ENCODE data around the gene GNB1L. TPM values are rescaled to one million over a fixed set of nuclear protein-coding genes. Genes with fewer than 3 reads are reported as not detected.

The GNB1L gene
- 10 to 100 TPM in 1 of 2 donors, 1 to 10 TPM in 1; 9.7 to 17.9 TPM for total RNA-seq

- DNase-seq (ENCODE audit: low spot score) = peak; percentile 98
- H3K9me3 Mint-ChIP-seq = no peaks in the 10 kb centered on the region
- peaks cover 28 to 31% of the 10 kb centered on the region in 2 donors for H3K4me1 Mint-ChIP-seq (ENCODE audit: low read depth in 2 of 2)
These were observed at the start of gene GNB1L, which contains the start of gene RTL10 for GRCh38 chr22:19854778-19855503. TSS of gene GNB1L (minus strand) at chr22:19854874. CDS start at chr22:19821355, 33,519 bp downstream. TSS of gene RTL10 (minus strand) at chr22:19854874. CDS start at chr22:19852261, 2,613 bp downstream.

GRCh38 chr22:19904174-19904856, 49.6 kb upstream of the GNB1L start:
- ATAC-seq (no peak), DNase-seq (ENCODE audit: low spot score) (no peak)
- no peak overlapping the region for H3K4me3 Mint-ChIP-seq
- H3K4me1 Mint-ChIP-seq (ENCODE audit: low read depth in 2 of 2) = no peaks in the 10 kb centered on the region
- H3K36me3 Mint-ChIP-seq = no peaks in the 10 kb centered on the region
- H3K27ac Mint-ChIP-seq = no peak overlapping the region
- H3K27me3 Mint-ChIP-seq = no peaks in the 10 kb centered on the region
- H3K9me3 Mint-ChIP-seq = no peaks in the 10 kb centered on the region

More at GRCh38 chr22:19854778-19855503, at the start of gene GNB1L, which contains the start of gene RTL10:
- ATAC-seq = peak; percentile 96 to 98
- Mint-ChIP-seq H3K27me3 (no peaks in the 10 kb centered on the region), H3K4me3 (peak within 1 kb of the TSS; percentile 97), H3K36me3 (no peaks in the 10 kb centered on the region), H3K27ac (peak within 1 kb of the TSS; percentile 85 to 89)

- no peaks in the 10 kb centered on the region for H3K4me1 Mint-ChIP-seq (ENCODE audit: low read depth in 2 of 2)
- H3K4me3 Mint-ChIP-seq = no peak overlapping the region
- H3K27ac Mint-ChIP-seq = no peak overlapping the region
- ATAC-seq = no peak
- no peaks in the 10 kb centered on the region for H3K9me3 Mint-ChIP-seq
- DNase-seq (ENCODE audit: low spot score) = no peak
- H3K27me3 Mint-ChIP-seq = no peaks in the 10 kb centered on the region
- H3K36me3 Mint-ChIP-seq = no peaks in the 10 kb centered on the region
These were observed 48.8 kb upstream of the GNB1L start for GRCh38 chr22:19903513-19903912.

GRCh38 chr22:19903031-19903430, 48.4 kb upstream of the GNB1L start:
- no peak overlapping the region for H3K4me3 Mint-ChIP-seq
- DNase-seq (ENCODE audit: low spot score) (no peak), ATAC-seq (no peak)
- no peaks in the 10 kb centered on the region for H3K4me1 Mint-ChIP-seq (ENCODE audit: low read depth in 2 of 2)
- H3K27me3 Mint-ChIP-seq = no peaks in the 10 kb centered on the region
- no peaks in the 10 kb centered on the region for H3K36me3 Mint-ChIP-seq
- H3K9me3 Mint-ChIP-seq = no peaks in the 10 kb centered on the region
- no peak overlapping the region for H3K27ac Mint-ChIP-seq

- ATAC-seq = no peak
- H3K27me3 Mint-ChIP-seq = no peaks in the 10 kb centered on the region
- no peaks in the 10 kb centered on the region for H3K9me3 Mint-ChIP-seq
- no peaks in the 10 kb centered on the region for H3K4me1 Mint-ChIP-seq (ENCODE audit: low read depth in 2 of 2)
- no peak for DNase-seq (ENCODE audit: low spot score)
- no peaks in the 10 kb centered on the region for H3K36me3 Mint-ChIP-seq
- no peak overlapping the region for H3K4me3 Mint-ChIP-seq
- no peak overlapping the region for H3K27ac Mint-ChIP-seq
These were observed 47.6 kb upstream of the GNB1L start for GRCh38 chr22:19902245-19902715.

- no peaks in the 10 kb centered on the region for H3K4me1 Mint-ChIP-seq (ENCODE audit: low read depth in 2 of 2)
- H3K27ac Mint-ChIP-seq = no peak overlapping the region
- H3K27me3 Mint-ChIP-seq = no peaks in the 10 kb centered on the region
- no peak overlapping the region for H3K4me3 Mint-ChIP-seq
- DNase-seq (ENCODE audit: low spot score) (no peak), ATAC-seq (no peak)
- H3K9me3 Mint-ChIP-seq = no peaks in the 10 kb centered on the region
- H3K36me3 Mint-ChIP-seq = no peaks in the 10 kb centered on the region
These were observed 47.0 kb upstream of the GNB1L start for GRCh38 chr22:19901577-19902244.

GRCh38 chr22:19900707-19901436, 46.2 kb upstream of the GNB1L start:
- Mint-ChIP-seq H3K4me1 (ENCODE audit: low read depth in 2 of 2) (no peaks in the 10 kb centered on the region), H3K4me3 (no peak overlapping the region), H3K27ac (no peak overlapping the region), H3K27me3 (no peaks in the 10 kb centered on the region), H3K9me3 (no peaks in the 10 kb centered on the region), H3K36me3 (no peaks in the 10 kb centered on the region)
- DNase-seq (ENCODE audit: low spot score) = no peak
- ATAC-seq = no peak

GRCh38 chr22:19898831-19899567, 44.3 kb upstream of the GNB1L start:
- no peaks in the 10 kb centered on the region for H3K4me1 Mint-ChIP-seq (ENCODE audit: low read depth in 2 of 2)
- no peak overlapping the region for H3K4me3 Mint-ChIP-seq
- ATAC-seq = no peak
- H3K27ac Mint-ChIP-seq = no peak overlapping the region
- no peaks in the 10 kb centered on the region for H3K27me3 Mint-ChIP-seq
- H3K36me3 Mint-ChIP-seq = no peaks in the 10 kb centered on the region
- no peaks in the 10 kb centered on the region for H3K9me3 Mint-ChIP-seq
- DNase-seq (ENCODE audit: low spot score) = no peak

GRCh38 chr22:19898145-19898544, 43.5 kb upstream of the GNB1L start:
- Mint-ChIP-seq H3K36me3 (no peaks in the 10 kb centered on the region), H3K27me3 (no peaks in the 10 kb centered on the region), H3K9me3 (no peaks in the 10 kb centered on the region), H3K27ac (no peak overlapping the region), H3K4me3 (no peak overlapping the region), H3K4me1 (ENCODE audit: low read depth in 2 of 2) (no peaks in the 10 kb centered on the region)
- ATAC-seq (no peak), DNase-seq (ENCODE audit: low spot score) (no peak)

GRCh38 chr22:19897726-19898125, 43.1 kb upstream of the GNB1L start:
- Mint-ChIP-seq H3K36me3 (no peaks in the 10 kb centered on the region), H3K4me3 (no peak overlapping the region), H3K27me3 (no peaks in the 10 kb centered on the region), H3K4me1 (ENCODE audit: low read depth in 2 of 2) (no peaks in the 10 kb centered on the region), H3K27ac (no peak overlapping the region), H3K9me3 (no peaks in the 10 kb centered on the region)
- DNase-seq (ENCODE audit: low spot score) (no peak), ATAC-seq (no peak)

- no peaks in the 10 kb centered on the region for H3K9me3 Mint-ChIP-seq
- no peaks in the 10 kb centered on the region for H3K27me3 Mint-ChIP-seq
- H3K4me1 Mint-ChIP-seq (ENCODE audit: low read depth in 2 of 2) = peaks cover 1 to 2% of the 10 kb centered on the region in 2 donors
- DNase-seq (ENCODE audit: low spot score) (no peak), ATAC-seq (peak in 1 of 2 donors; percentile 25)
- H3K4me3 Mint-ChIP-seq = no peak overlapping the region
- no peak overlapping the region for H3K27ac Mint-ChIP-seq
- H3K36me3 Mint-ChIP-seq = no peaks in the 10 kb centered on the region
These were observed 42.1 kb upstream of the GNB1L start for GRCh38 chr22:19896665-19897355.

GRCh38 chr22:19895160-19895849, 40.6 kb upstream of the GNB1L start:
- no peak for DNase-seq (ENCODE audit: low spot score)
- Mint-ChIP-seq H3K36me3 (no peaks in the 10 kb centered on the region), H3K27ac (no peak overlapping the region), H3K4me3 (no peak overlapping the region), H3K27me3 (no peaks in the 10 kb centered on the region), H3K4me1 (ENCODE audit: low read depth in 2 of 2) (peaks cover 9 to 10% of the 10 kb centered on the region in 2 donors), H3K9me3 (no peaks in the 10 kb centered on the region)
- ATAC-seq = no peak
